ENCODE results near the gene TMEM258.

TMEM258 gene

DNA sequence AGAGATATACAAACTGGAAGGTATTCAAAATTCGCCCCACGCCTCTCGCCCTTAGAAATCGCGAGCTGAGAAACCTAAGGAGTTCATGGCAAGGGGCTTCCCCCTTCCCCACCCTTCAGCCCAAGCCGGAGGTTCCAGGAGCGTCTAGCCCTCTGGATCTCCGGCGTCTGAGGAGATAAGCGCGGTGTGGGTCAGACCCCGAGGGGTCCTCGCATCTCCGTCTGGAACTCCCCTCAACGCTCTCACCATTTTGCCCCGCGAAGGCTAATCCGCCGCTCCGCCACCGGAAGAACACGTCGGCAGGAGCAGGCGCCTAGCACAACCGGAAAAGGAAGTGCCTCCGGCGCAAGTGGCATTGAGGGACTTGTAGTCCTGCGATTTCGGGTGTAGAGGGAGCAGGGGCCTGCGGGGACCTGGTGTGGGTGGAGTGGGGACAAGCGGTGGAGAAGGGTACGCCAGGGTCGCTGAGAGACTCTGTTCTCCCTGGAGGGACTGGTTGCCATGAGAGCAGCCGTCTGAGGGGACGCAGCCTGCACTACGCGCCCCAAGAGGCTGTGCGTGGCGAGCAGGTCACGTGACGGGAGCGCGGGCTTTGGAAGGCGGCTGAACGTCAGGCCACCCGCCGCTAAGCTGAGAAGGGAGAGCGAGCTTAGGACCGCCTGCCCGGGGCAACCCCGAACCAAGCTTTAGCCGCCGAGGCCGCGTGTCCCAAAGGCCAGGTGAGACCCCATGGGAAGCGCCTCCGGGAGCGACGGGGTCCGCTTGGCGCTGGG, at the start of gene TMEM258, which contains the start of gene FEN1:
TMEM258 (minus strand) TSS at position 290 of the 773 bp plus-strand sequence; CDS start at position 249, 41 bp downstream.
FEN1 (plus strand) TSS at position 602 of the 773 bp plus-strand sequence. CDS start 2,451 bp downstream, outside the sequence.
- DNase-seq (ENCODE audit: low read depth): peak; percentile 94

GRCh38 chr11:61841636-61842527, 49.5 kb upstream of the TMEM258 start:
- no peak for DNase-seq (ENCODE audit: low read depth)

- DNase-seq (ENCODE audit: low read depth): no peak
Observed at GRCh38 chr11:61840371-61840770, 48.0 kb upstream of the TMEM258 start.

DNA sequence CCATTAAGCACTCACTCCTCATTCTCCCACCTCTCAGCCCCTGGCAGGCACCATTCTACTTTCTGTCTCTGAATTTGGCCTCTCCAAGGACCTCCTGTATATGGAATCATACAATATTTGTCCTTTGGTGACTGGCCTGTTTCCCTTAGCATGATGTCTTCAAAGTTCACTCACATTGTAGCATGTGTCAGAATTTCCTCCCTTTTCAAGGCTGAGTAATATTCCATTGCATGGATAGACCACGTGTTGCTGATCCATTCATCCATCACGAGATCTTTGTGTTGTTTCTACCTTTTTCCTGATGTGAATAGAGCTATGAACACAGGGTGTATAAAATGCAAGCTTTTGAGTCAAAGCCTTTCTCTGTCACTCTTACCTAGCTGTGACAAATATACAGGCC, 47.3 kb upstream of the TMEM258 start:
- no peak for DNase-seq (ENCODE audit: low read depth)

DNA sequence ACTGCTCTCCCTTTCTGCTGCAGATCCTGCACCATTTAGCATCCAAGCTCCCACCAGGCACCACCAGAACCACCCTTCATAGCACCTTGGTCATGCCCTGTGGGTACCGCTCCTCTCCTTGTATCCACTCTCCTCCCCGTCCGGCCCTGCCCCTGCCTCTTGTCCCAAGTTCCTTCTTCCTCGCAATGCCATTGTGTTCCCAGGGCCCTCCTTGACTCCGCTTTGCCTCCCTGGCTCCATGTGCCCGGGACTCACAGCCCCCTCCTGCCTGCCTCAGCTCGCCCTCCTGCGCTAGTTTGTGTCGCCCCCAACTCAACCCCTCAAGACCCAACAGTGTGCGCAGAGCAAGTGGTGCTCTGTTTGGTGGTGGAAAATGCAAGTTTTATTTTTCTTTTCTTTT, 46.5 kb upstream of the TMEM258 start:
- DNase-seq (ENCODE audit: low read depth): no peak

DNA sequence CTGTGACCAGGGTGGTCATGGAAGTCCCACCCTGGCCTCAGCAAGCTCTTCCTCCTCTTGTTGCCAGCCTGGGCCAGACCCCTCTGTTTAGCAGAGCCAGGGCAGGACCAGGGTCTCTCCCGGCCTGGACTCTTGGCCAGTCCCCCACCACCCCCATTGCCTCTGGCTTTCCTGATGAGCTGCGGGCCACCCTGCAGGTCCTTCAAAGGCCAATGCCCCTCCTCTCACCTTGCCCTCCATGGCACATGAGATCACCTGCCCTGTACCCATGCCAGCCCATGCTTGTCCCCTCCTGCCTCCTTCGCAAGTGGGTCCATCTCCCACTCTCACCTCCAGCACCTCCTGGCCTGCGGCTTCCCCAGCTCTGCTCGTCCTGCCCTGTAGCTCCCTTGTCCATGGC, 46.1 kb upstream of the TMEM258 start:
- no peak for DNase-seq (ENCODE audit: low read depth)

DNA sequence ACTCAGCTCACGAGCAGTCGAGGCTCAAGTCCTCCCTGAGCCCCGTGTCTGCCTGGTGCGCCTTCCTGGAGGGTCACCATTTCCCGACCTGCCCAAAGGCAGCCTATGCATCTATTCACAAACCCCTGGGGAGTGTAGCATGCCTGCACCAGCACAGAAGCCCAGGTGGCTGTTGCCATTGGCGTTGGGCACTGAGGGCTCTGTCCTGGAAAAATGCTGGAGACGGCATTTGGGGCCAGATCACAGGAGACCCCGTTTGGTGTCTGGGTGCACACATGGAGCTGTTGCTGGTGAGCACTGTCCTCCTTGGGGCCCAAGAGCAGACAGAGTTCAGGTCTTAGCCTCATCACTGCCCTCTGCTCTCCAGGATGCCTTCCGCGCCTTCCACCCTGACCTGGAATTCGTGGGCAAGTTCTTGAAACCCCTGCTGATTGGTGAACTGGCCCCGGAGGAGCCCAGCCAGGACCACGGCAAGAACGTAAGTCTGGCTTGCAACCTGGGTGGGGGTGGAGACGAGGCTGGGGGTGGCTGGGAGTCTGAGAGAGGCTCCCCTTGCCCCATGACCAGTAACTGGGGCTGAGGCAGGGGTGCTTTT, 45.1 kb upstream of the TMEM258 start:
- DNase-seq (ENCODE audit: low read depth): no peak

- no peak for DNase-seq (ENCODE audit: low read depth)
Observed at GRCh38 chr11:61836193-61836592, 43.8 kb upstream of the TMEM258 start.

GRCh38 chr11:61834278-61835048, 42.1 kb upstream of the TMEM258 start:
- peak; percentile 73 for DNase-seq (ENCODE audit: low read depth)

- DNase-seq (ENCODE audit: low read depth): no peak
Observed at GRCh38 chr11:61833926-61834277, 41.5 kb upstream of the TMEM258 start.

- no peak for DNase-seq (ENCODE audit: low read depth)
Observed at GRCh38 chr11:61833471-61833870, 41.1 kb upstream of the TMEM258 start.

DNA sequence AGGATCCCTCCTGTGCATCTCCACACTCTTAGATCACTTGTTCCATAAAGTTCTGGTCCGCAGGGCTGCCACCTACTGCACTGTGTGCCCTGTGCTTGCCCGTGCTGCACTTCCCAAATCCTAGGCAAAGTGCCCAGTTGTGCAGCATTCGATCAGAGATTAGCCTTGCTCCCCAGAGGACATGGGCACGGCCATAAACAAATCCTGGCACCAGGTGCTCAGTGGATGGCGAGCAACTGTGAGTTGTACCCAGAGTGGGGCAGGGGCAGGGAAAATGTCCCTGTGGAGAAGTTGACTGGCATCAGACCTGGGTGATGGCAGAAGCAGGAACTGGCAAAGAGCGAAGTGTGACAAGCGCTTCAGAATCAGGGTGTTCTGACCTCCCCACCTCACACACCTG, 40.4 kb upstream of the TMEM258 start:
- DNase-seq (ENCODE audit: low read depth): no peak

DNA sequence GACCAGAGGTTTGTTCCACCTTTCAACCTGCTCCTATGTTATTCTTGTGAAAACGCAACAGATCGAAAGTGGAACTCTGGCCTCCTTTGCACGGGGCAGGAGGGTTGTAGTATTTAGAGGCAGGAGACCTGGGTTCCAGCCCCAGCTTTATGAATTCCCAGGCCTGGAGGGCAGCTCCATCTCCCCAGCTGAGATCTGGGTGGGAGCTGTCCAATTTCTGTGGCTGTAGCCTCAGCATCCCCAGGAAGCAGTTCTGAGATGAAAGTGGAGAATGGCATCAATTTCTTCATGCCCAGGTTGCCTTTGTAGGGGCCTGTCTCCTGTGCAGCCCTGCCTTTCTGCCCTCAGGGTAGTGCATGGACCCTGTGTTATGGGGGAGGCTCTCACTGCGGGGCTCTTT, 39.8 kb upstream of the TMEM258 start:
- DNase-seq (ENCODE audit: low read depth): no peak

GRCh38 chr11:61830237-61831105, 38.1 kb upstream of the TMEM258 start:
- DNase-seq (ENCODE audit: low read depth): peak; percentile 72

GRCh38 chr11:61829806-61830205, 37.4 kb upstream of the TMEM258 start:
- no peak for DNase-seq (ENCODE audit: low read depth)

DNA sequence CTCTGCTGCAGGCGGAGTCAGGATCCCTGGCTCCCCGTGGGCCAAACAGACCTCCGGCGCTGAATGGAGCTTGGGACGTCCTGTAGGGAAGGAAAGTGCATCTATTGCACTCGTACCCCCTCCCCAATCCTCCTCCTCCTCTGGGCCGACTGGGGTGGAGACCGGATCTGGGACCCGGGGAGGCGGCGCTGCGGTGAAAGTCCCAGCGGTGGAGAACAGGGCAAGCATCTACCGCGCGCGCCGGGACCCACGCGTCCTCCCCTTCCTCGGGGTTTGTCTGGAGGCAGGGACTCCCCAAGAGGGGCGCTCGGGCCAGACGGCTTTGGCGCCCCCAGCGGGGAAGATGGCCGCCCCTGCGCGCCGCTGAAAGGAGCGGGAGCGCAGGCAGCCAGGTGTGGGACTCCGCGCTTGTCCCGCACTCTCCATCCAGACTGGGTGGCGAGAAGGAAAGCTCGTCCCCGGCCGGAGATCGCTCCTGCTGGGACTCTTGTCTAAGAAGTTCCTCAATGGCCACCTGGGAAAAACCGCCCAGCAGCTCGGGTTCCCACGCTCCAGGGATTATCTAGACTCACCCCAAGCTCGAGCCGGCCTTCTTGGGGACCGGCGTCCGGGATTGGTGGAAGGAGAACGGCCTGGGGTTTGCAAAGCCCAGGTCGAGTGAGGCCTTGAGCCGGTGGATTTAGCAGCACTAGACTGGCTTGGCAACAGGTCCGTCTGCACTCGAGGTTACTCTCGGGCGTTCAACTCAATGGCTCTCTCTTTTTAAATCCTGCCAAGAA, 36.4 kb upstream of the TMEM258 start:
- peak; percentile 35 for DNase-seq (ENCODE audit: low read depth)

DNA sequence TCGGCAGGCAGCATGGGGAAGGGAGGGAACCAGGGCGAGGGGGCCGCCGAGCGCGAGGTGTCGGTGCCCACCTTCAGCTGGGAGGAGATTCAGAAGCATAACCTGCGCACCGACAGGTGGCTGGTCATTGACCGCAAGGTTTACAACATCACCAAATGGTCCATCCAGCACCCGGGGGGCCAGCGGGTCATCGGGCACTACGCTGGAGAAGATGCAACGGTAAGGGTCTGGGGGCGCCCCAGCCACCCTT, 35.9 kb upstream of the TMEM258 start:
- no peak for DNase-seq (ENCODE audit: low read depth)

- peak; percentile 98 for DNase-seq (ENCODE audit: low read depth)
Observed at GRCh38 chr11:61827571-61828378, 35.4 kb upstream of the TMEM258 start, which contains the start of gene FADS2. Gene FADS2 (plus strand): TSS chr11:61828300. CDS start chr11:61828391, 91 bp downstream.

DNA sequence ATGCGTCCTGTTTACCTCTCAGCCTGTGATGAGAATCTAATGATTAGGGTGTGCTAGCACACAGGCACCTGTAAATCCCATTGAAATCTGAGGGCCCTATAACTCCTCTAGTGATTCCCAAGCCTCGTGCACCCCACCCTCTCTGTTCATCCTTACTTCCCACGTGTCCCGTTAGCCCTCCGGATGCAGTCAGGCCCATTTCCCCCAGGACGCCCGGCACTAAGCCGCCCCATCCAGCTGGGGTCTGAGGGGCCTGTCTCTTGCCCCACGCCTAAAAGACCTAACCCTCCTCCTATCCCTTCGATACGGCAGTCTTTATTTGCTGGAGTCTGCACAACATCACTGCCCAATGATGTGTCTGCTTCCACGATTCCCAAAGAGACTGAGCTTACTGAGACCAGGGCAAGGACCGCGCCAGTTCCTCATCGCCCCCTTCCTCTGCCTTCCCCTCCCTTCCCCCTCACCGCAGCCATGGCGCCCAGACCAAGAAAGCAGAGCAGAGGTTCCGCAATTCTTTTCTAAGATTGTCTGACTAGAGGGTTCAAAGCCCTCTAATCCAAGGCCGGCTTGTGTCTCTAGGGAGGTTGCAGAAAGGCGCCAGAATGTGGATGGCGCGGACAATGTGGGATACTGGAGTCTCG, 34.7 kb upstream of the TMEM258 start:
- DNase-seq (ENCODE audit: low read depth): no peak

Measured in EH (cell line).